GM13976 (cell line): Measurements from ENCODE around the gene SLC26A11.

Source experiments
- DNase-seq: peaks from one replicate; pipeline ENCODE4 v3.0.0; 2012; ENCODE audit warnings: low spot score
- in situ Hi-C: fragments of 300-500 bp; cut with MboI; formaldehyde crosslinking; loops from one replicate; pipeline ENCODE4 v1.12.0; 2022; ENCODE audit warnings: low sequenced_read_pairs, mixed read lengths, inconsistent platforms; ENCODE audit not compliant: unreplicated experiment
- TF ChIP-seq, protein P1 (sequence below): IDR thresholded peaks from 2 replicates; pipeline ENCODE4 v1.5.1; 2012; ENCODE audit warnings: borderline replicate concordance, mild to moderate bottlenecking; ENCODE audit not compliant: insufficient read depth; ENCODE audit errors: extremely low read depth, missing control alignments, control extremely low read depth

SLC26A11 gene

DNA sequence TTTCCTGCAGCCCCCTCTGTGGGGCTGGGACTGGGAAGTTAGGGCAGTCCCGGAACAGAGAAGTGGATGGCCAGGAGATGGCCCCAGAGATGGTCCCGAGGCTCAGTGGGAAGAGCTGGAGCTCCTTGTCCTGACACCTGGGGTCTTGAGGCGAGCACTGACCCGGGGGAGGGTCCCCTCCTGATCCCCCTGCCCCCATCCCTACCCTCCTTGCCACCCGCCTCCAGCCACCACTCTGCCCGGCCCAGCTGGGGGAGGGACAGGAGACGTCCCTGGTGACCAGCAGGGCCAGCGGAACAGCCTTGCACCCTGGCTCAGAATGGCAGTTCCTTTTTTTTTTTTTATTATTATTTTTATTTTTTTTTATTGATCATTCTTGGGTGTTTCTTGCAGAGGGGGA, 26.5 kb downstream of the SLC26A11 start:
- TF ChIP-seq, protein P1, sequence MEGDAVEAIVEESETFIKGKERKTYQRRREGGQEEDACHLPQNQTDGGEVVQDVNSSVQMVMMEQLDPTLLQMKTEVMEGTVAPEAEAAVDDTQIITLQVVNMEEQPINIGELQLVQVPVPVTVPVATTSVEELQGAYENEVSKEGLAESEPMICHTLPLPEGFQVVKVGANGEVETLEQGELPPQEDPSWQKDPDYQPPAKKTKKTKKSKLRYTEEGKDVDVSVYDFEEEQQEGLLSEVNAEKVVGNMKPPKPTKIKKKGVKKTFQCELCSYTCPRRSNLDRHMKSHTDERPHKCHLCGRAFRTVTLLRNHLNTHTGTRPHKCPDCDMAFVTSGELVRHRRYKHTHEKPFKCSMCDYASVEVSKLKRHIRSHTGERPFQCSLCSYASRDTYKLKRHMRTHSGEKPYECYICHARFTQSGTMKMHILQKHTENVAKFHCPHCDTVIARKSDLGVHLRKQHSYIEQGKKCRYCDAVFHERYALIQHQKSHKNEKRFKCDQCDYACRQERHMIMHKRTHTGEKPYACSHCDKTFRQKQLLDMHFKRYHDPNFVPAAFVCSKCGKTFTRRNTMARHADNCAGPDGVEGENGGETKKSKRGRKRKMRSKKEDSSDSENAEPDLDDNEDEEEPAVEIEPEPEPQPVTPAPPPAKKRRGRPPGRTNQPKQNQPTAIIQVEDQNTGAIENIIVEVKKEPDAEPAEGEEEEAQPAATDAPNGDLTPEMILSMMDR = no peak
- in situ Hi-C loops = no loop called here

GRCh38 chr17:80247561-80247960, 27.3 kb downstream of the SLC26A11 start:
- TF ChIP-seq, protein P1 = no peak
- no peak for DNase-seq
- in situ Hi-C loops = no loop called here

More for the DNA sequence above, 26.5 kb downstream of the SLC26A11 start:
- DNase-seq = no peak

DNA sequence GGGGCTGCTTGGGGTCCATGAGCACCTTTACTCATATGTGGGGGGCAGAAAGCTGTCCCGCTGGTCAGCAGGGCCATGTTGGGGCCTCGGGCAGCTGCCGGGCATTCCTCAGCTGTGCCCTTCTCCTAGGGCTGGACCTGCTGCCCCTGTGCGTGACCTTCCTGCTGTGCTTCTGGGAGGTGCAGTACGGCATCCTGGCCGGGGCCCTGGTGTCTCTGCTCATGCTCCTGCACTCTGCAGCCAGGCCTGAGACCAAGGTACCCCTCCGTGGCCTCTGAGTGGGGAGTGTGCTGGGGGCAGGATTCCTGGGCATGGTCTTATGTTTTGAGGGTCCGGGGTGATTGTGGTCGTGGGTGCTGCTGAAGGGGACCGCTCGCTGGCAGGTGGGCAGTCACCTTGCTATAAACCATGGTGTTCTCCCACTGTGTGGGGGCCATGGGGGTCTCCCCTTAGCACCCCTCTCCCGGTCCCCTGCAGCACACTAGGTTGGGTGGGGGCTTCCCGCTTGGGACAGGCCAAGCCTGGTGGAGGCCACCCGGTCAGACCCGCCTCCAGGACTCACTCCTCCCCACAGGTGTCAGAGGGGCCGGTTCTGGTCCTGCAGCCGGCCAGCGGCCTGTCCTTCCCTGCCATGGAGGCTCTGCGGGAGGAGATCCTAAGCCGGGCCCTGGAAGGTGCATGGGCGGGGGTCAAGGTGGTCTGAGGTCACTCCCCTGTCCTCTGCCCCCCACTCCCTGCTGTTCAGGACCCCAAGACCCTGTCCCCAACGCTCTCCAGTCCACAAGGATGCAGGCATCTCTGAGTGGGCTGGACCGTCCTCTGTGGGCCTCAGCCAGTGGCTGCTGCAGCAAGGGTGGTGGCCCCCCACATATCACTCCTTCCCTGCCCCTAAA, 28.0 kb downstream of the SLC26A11 start:
- no peak for DNase-seq
- TF ChIP-seq, protein P1 = no peak
- in situ Hi-C loops = no loop called here

- DNase-seq = no peak
- in situ Hi-C loops = no loop called here
- TF ChIP-seq, protein P1 = no peak
Measured at GRCh38 chr17:80248894-80249710, 28.9 kb downstream of the SLC26A11 start.

DNA sequence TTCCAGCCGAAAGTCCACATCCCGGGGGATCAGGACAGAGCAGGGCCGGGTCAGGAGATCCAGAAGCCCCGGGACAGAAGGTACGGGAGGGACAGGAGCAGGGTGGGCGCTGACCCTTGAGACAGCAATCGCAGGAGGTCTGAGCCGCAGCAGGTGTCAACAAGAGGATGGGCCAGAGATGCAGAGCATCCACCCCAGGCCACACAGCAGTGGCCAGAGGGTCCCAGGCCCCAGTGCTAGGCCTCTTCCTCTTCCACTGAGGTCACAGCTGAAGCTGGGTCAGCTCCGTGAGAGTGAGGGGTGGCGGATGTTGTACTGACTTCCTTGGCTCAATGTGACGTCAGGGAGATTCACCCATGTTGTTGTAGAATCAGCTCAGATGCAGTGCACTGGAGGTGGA, 31.7 kb downstream of the SLC26A11 start:
- DNase-seq = no peak
- in situ Hi-C loops = no loop called here
- TF ChIP-seq, protein P1 = no peak

GRCh38 chr17:80252871-80253270, 32.6 kb downstream of the SLC26A11 start:
- peak; percentile 86 for DNase-seq
- TF ChIP-seq, protein P1 = peak; percentile 40
- in situ Hi-C loops = no loop called here
